IMR-90 (cell line): Measurements from ENCODE around the gene ZDHHC22. TPM values are rescaled to one million over a fixed set of nuclear protein-coding genes. Genes with fewer than 3 reads are reported as not detected.

Experiments
- ATAC-seq: fragments of 200-7000 bp; cut with Tn5 transposase; 2 replicates; pipeline ENCODE4 v1.9.1; 2020; ENCODE audit warnings: low read depth, mild to moderate bottlenecking, moderate library complexity
- BruUV-seq: library from RNA; stranded (reverse); fragments of 400-500 nt; replicated peaks from 2 replicates; lab custom pipeline; 2021; lab: Mats Ljungman, UMichigan
- CTCF ChIA-PET: fragments of 300-600 bp; formaldehyde crosslinking; extraction: SDS; loops from one replicate; lab custom pipeline; 2021; ENCODE audit warnings: antibody characterized with exemption; lab: Yijun Ruan, JAX
- POLR2A ChIA-PET: fragments of 300-600 bp; sonication (Branson Sonifier 250); formaldehyde crosslinking; loops from one replicate; lab custom pipeline; 2022; ENCODE audit warnings: antibody characterized with exemption; ENCODE audit not compliant: unreplicated experiment; lab: Charles Lee
- DNase-seq: peaks from one replicate; pipeline ENCODE4 v3.0.0; 2013
- H2AFZ ChIP-seq: replicated peaks from 2 replicates; pipeline ENCODE3; 2013; ENCODE audit warnings: low read length, mild to moderate bottlenecking; ENCODE audit not compliant: poor library complexity
- H2AK5ac ChIP-seq: 2 replicates; pipeline ENCODE4 v1.6.1; 2013; ENCODE audit warnings: low read depth, low read length, inconsistent platforms
- H2AK9ac ChIP-seq: replicated peaks from 2 replicates; pipeline ENCODE3; 2013; ENCODE audit warnings: mild to moderate bottlenecking, low read depth, low read length, moderate library complexity; ENCODE audit not compliant: poor library complexity
- H2BK120ac ChIP-seq: 2 replicates; pipeline ENCODE4 v1.6.1; 2013; ENCODE audit warnings: low read depth, low read length, inconsistent platforms
- H2BK15ac ChIP-seq: 3 replicates; pipeline ENCODE4 v1.6.1; 2013; ENCODE audit warnings: low read depth, low read length, inconsistent platforms
- H2BK20ac ChIP-seq: 2 replicates; pipeline ENCODE4 v1.6.1; 2013; ENCODE audit warnings: low read depth, mild to moderate bottlenecking, inconsistent platforms, low read length, moderate library complexity
- H2BK5ac ChIP-seq: 2 replicates; pipeline ENCODE4 v1.6.1; 2013; ENCODE audit warnings: mild to moderate bottlenecking, low read depth, low read length, inconsistent platforms; ENCODE audit not compliant: poor library complexity, severe bottlenecking
- H3K14ac ChIP-seq: replicated peaks from 2 replicates; pipeline ENCODE4 v1.6.1; 2013; ENCODE audit warnings: low read depth, low read length, inconsistent platforms
- H3K18ac ChIP-seq: 2 replicates; pipeline ENCODE4 v1.6.1; 2013; ENCODE audit warnings: low read depth, low read length, control low read depth
- H3K23ac ChIP-seq: 2 replicates; pipeline ENCODE4 v1.6.1; 2013; ENCODE audit warnings: low read depth, low read length, inconsistent platforms
- H3K27ac ChIP-seq: 2 replicates; pipeline ENCODE4 v1.5.1; 2013; ENCODE audit warnings: mild to moderate bottlenecking, control low read depth, low read length; ENCODE audit not compliant: insufficient read depth
- H3K27me3 ChIP-seq: 2 replicates; pipeline ENCODE4 v1.6.1; 2013; ENCODE audit warnings: low read length; ENCODE audit not compliant: control insufficient read depth, insufficient read depth
- H3K36me3 ChIP-seq: 2 replicates; pipeline ENCODE4 v1.6.1; 2013; ENCODE audit warnings: low read length, mixed read lengths; ENCODE audit not compliant: control insufficient read depth, insufficient read depth
- H3K4ac ChIP-seq: 2 replicates; pipeline ENCODE4 v1.6.1; 2013; ENCODE audit warnings: low read depth, low read length, inconsistent platforms
- H3K4me1 ChIP-seq: 2 replicates; pipeline ENCODE4 v1.6.1; 2013; ENCODE audit warnings: low read length, mixed read lengths; ENCODE audit not compliant: control insufficient read depth, insufficient read depth
- H3K4me2 ChIP-seq: 2 replicates; pipeline ENCODE4 v1.6.1; 2013; ENCODE audit warnings: low read depth, mild to moderate bottlenecking, control low read depth, low read length, moderate library complexity
- H3K4me3 ChIP-seq: 2 replicates; pipeline ENCODE4 v1.5.1; 2013; ENCODE audit warnings: low read depth, mild to moderate bottlenecking, control low read depth, low read length, moderate library complexity; ENCODE audit not compliant: insufficient read depth
- H3K56ac ChIP-seq: 2 replicates; pipeline ENCODE4 v1.6.1; 2013; ENCODE audit warnings: low read length, inconsistent platforms; ENCODE audit not compliant: insufficient read depth; ENCODE audit errors: extremely low read depth
- H3K79me1 ChIP-seq, 2 experiments: 2 replicates each; pipeline ENCODE4 v1.6.1; 2013; ENCODE audit warnings: low read length in 2 of 2, inconsistent platforms in 1 of 2, low read depth in 1 of 2
- H3K9ac ChIP-seq: 2 replicates; pipeline ENCODE4 v1.6.1; 2013; ENCODE audit warnings: low read depth, low read length, control low read depth
- H3K9me1 ChIP-seq: 2 replicates; pipeline ENCODE4 v1.6.1; 2013; ENCODE audit warnings: low read length, inconsistent platforms; ENCODE audit not compliant: insufficient read depth
- H3K9me3 ChIP-seq: 2 replicates; pipeline ENCODE4 v1.6.1; 2013; ENCODE audit warnings: low read length; ENCODE audit not compliant: control insufficient read depth, insufficient read depth
- H4K20me1 ChIP-seq: 2 replicates; pipeline ENCODE4 v1.6.1; 2013; ENCODE audit warnings: low read length, inconsistent platforms; ENCODE audit not compliant: insufficient read depth
- H4K5ac ChIP-seq: 2 replicates; pipeline ENCODE4 v1.6.1; 2013; ENCODE audit warnings: mild to moderate bottlenecking, low read depth, low read length, control low read depth
- H4K8ac ChIP-seq, 2 experiments: 2 replicates each; pipeline ENCODE4 v1.6.1; 2013; ENCODE audit warnings: low read depth in 2 of 2, low read length in 2 of 2, control low read depth in 1 of 2, inconsistent platforms in 1 of 2
- H4K91ac ChIP-seq: 2 replicates; pipeline ENCODE4 v1.6.1; 2013; ENCODE audit warnings: low read depth, low read length, inconsistent platforms; ENCODE audit not compliant: insufficient read depth
- BHLHE40 ChIP-seq: fragments of 150-350 bp; IDR thresholded peaks from 2 replicates; pipeline ENCODE4 v1.6.1; 2016; ENCODE audit warnings: mild to moderate bottlenecking, low read depth, low read length
- CEBPB ChIP-seq: IDR thresholded peaks from 2 replicates; pipeline ENCODE4 v1.6.1; 2012; ENCODE audit warnings: low read depth, low read length, improper control_type of control experiment
- CHD1 ChIP-seq: IDR thresholded peaks from 2 replicates; pipeline ENCODE4 v1.6.1; 2012; ENCODE audit warnings: low read depth, low read length, improper control_type of control experiment
- ELK1 ChIP-seq: fragments of 150-350 bp; IDR thresholded peaks from 2 replicates; pipeline ENCODE4 v1.6.1; 2016; ENCODE audit warnings: low read depth, mild to moderate bottlenecking, low read length, moderate library complexity, borderline replicate concordance
- FOS ChIP-seq: fragments of 150-350 bp; IDR thresholded peaks from 2 replicates; pipeline ENCODE4 v1.6.1; 2016; ENCODE audit warnings: low read depth, low read length
- MAFK ChIP-seq: IDR thresholded peaks from 2 replicates; pipeline ENCODE4 v1.6.1; 2012; ENCODE audit warnings: low read depth, low read length, improper control_type of control experiment
- MAZ ChIP-seq: IDR thresholded peaks from 2 replicates; pipeline ENCODE4 v1.6.1; 2012; ENCODE audit warnings: low read depth, mild to moderate bottlenecking, low read length, improper control_type of control experiment, moderate library complexity, borderline replicate concordance
- MXI1 ChIP-seq: IDR thresholded peaks from 2 replicates; pipeline ENCODE4 v1.6.1; 2012; ENCODE audit warnings: low read depth, mild to moderate bottlenecking, low read length, moderate library complexity, borderline replicate concordance
- NFE2L2 ChIP-seq: fragments of 150-350 bp; IDR thresholded peaks from 2 replicates; pipeline ENCODE4 v1.6.1; 2016; ENCODE audit warnings: low read depth, mild to moderate bottlenecking, low read length
- POLR2A ChIP-seq: IDR thresholded peaks from 2 replicates; pipeline ENCODE4 v1.6.1; 2012; ENCODE audit warnings: mild to moderate bottlenecking, low read depth, low read length
- RAD21 ChIP-seq: IDR thresholded peaks from 2 replicates; pipeline ENCODE4 v1.6.1; 2012; ENCODE audit warnings: low read length, improper control_type of control experiment
- RCOR1 ChIP-seq: IDR thresholded peaks from 2 replicates; pipeline ENCODE4 v1.6.1; 2012; ENCODE audit warnings: mild to moderate bottlenecking, low read length, improper control_type of control experiment; ENCODE audit not compliant: insufficient replicate concordance
- RFX5 ChIP-seq: IDR thresholded peaks from 2 replicates; pipeline ENCODE4 v1.8.0; 2012; ENCODE audit warnings: low read depth, mild to moderate bottlenecking, low read length, moderate library complexity
- SMC3 ChIP-seq: fragments of 150-350 bp; IDR thresholded peaks from 2 replicates; pipeline ENCODE4 v1.6.1; 2016; ENCODE audit warnings: low read depth, mild to moderate bottlenecking, antibody characterized with exemption, low read length, moderate library complexity
- WGBS, 2 experiments: methylation state at CpG; one replicate each; pipeline versions ENCODE4 v1.1.5 to v1.1.7; 2013; ENCODE audit warnings: missing lambda C conversion rate in 2 of 2; ENCODE audit not compliant: insufficient read length in 1 of 2; ENCODE audit errors: extremely low coverage in 2 of 2; 5-methylcytosine and 5-hydroxymethylcytosine counted together
- dilution Hi-C: fragments of 300-500 bp; cut with HindIII; formaldehyde crosslinking; loops from one replicate; pipeline ENCODE4 v1.14.3; 2018; ENCODE audit warnings: low sequenced_read_pairs; ENCODE audit not compliant: unreplicated experiment
- in situ Hi-C: fragments of 300-500 bp; cut with MboI; formaldehyde crosslinking; loops from 3 replicates; pipeline ENCODE4 v1.14.3; 2019; ENCODE audit warnings: low sequenced_read_pairs, inconsistent platforms, mixed read lengths
- intact Hi-C: fragments of 100-400 bp; cut with micrococcal nuclease; formaldehyde crosslinking; loops from 2 replicates; pipeline ENCODE4 v1.10.0; 2022
- polyA plus RNA-seq, 3 experiments: library from polyadenylated mRNA; depleted of rRNA; stranded (reverse); fragments of >200 nt; gene quantifications; 2 replicates each; pipeline ENCODE4 v1.2.3, GENCODE V29; 2012; ENCODE audit warnings: low replicate concordance in 1 of 3
- total RNA-seq: library from RNA; depleted of rRNA; stranded (reverse); fragments of >200 nt; gene quantifications from 2 replicates; pipeline ENCODE4 v1.2.3, GENCODE V29; 2012
- TF ChIP-seq, protein P1 (sequence below): conservative IDR thresholded peaks from 2 replicates; pipeline ENCODE4 v1.5.1; 2012; ENCODE audit warnings: mild to moderate bottlenecking, low read depth, low read length, improper control_type of control experiment
- TF ChIP-seq, protein P2 (sequence below): fragments of 150-350 bp; IDR thresholded peaks from 2 replicates; pipeline ENCODE4 v1.6.1; 2017; ENCODE audit warnings: mild to moderate bottlenecking, antibody characterized with exemption, low read length, low read depth

Gene ZDHHC22
- total and polyA plus RNA-seq, 2 of the 4 experiments (the other 2 are of a cell fraction) = not detected

GRCh38 chr14:77113644-77114043 lies 27.9 kb downstream of the ZDHHC22 start:
- Histone ChIP-seq H3K14ac (no peak overlapping the region), H4K91ac (no peak overlapping the region), H2AK5ac (no peak overlapping the region), H2BK120ac (no peak overlapping the region), H3K9me3 (no peaks in the 10 kb centered on the region), H3K4me3 (no peak overlapping the region), H3K36me3 (peaks cover 19% of the 10 kb centered on the region), H2AFZ (no peak overlapping the region), H3K23ac (no peak overlapping the region), H3K9me1 (peaks cover 4% of the 10 kb centered on the region; the same call in 1 of the 2 replicates), H2BK5ac (no peak overlapping the region), H3K79me1 (no peaks in the 10 kb centered on the region), H3K27ac (no peak overlapping the region), H4K8ac (no peak overlapping the region), H4K5ac (no peak overlapping the region), H3K4me1 (no peaks in the 10 kb centered on the region), H4K20me1 (no peaks in the 10 kb centered on the region), H3K4ac (no peak overlapping the region), H3K9ac (no peak overlapping the region), H2BK20ac (no peak overlapping the region), H3K56ac (no peak overlapping the region), H3K27me3 (no peaks in the 10 kb centered on the region), H3K4me2 (no peak overlapping the region), H2BK15ac (no peak overlapping the region), H2AK9ac (no peak overlapping the region), H3K18ac (no peak overlapping the region)
- ChIA-PET CTCF (no interaction called here), POLR2A (no interaction called here)
- dilution Hi-C loops = no loop called here
- DNase-seq = no peak
- no TSS peak for BruUV-seq
- TF ChIP-seq SMC3 (no peak), ELK1 (no peak), RCOR1 (no peak), MAFK (no peak), BHLHE40 (no peak), RAD21 (no peak), POLR2A (no peak), FOS (no peak), CEBPB (no peak), NFE2L2 (no peak), MXI1 (no peak), MAZ (no peak), CHD1 (no peak), RFX5 (no peak)
- TF ChIP-seq, protein P1, sequence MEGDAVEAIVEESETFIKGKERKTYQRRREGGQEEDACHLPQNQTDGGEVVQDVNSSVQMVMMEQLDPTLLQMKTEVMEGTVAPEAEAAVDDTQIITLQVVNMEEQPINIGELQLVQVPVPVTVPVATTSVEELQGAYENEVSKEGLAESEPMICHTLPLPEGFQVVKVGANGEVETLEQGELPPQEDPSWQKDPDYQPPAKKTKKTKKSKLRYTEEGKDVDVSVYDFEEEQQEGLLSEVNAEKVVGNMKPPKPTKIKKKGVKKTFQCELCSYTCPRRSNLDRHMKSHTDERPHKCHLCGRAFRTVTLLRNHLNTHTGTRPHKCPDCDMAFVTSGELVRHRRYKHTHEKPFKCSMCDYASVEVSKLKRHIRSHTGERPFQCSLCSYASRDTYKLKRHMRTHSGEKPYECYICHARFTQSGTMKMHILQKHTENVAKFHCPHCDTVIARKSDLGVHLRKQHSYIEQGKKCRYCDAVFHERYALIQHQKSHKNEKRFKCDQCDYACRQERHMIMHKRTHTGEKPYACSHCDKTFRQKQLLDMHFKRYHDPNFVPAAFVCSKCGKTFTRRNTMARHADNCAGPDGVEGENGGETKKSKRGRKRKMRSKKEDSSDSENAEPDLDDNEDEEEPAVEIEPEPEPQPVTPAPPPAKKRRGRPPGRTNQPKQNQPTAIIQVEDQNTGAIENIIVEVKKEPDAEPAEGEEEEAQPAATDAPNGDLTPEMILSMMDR = no peak
- TF ChIP-seq, protein P2, sequence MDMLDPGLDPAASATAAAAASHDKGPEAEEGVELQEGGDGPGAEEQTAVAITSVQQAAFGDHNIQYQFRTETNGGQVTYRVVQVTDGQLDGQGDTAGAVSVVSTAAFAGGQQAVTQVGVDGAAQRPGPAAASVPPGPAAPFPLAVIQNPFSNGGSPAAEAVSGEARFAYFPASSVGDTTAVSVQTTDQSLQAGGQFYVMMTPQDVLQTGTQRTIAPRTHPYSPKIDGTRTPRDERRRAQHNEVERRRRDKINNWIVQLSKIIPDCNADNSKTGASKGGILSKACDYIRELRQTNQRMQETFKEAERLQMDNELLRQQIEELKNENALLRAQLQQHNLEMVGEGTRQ = no peak
- ATAC-seq = no peak
- intact Hi-C loops = no loop called here
- in situ Hi-C loops = no loop called here
- WGBS, 2 experiments = 95% methylated on average over 8 of the region's 11 CpGs; no CpG with 5 or more reads in 1 of the 2 experiments
